KOPT-K1 (cell line): ENCODE results near the gene TBC1D14.
"Not testable (repeated sequence)": the region's sequence is repeated elsewhere in the genome, so short reads cannot be mapped to it uniquely, and the experiment has no call there.

Experiments used
- H3K27ac ChIP-seq: fragments of 200-600 bp; sonication (generic); 2 replicates; pipeline ENCODE4 v1.5.1; 2016; ENCODE audit warnings: antibody characterized with exemption, mild to moderate bottlenecking, low read depth, low read length; ENCODE audit not compliant: poor library complexity, severe bottlenecking
- H3K36me3 ChIP-seq: fragments of 200-600 bp; sonication (generic); 2 replicates; pipeline ENCODE4 v1.5.1; 2017; ENCODE audit warnings: antibody characterized with exemption, mild to moderate bottlenecking, low read length, moderate library complexity; ENCODE audit not compliant: insufficient read depth
- H3K9me3 ChIP-seq: fragments of 200-600 bp; sonication (generic); 2 replicates; pipeline ENCODE4 v1.5.1; 2017; ENCODE audit warnings: antibody characterized with exemption, low read length, mild to moderate bottlenecking; ENCODE audit not compliant: insufficient read depth, poor library complexity, severe bottlenecking

The TBC1D14 gene

DNA sequence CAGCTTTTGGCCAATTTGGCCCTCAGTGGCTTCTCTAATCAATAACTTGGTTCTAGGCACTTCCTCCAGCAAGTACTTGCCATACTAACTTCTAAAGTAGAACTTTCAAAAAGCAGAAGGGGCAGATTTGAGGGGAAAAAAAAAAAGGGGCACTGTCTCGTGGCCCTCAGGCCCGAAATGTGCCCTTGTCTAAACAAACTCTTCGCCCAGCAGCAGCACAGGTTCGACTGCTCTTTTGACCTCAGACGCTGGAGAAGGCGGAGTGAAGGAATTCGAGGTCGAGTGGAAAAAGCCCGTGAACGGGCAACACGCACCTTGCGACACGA is 157.5 kb downstream of the TBC1D14 start:
- Histone ChIP-seq H3K27ac (peak overlapping the region; percentile 72), H3K36me3 (peaks cover 44% of the 10 kb centered on the region), H3K9me3 (no peaks in the 10 kb centered on the region)

DNA sequence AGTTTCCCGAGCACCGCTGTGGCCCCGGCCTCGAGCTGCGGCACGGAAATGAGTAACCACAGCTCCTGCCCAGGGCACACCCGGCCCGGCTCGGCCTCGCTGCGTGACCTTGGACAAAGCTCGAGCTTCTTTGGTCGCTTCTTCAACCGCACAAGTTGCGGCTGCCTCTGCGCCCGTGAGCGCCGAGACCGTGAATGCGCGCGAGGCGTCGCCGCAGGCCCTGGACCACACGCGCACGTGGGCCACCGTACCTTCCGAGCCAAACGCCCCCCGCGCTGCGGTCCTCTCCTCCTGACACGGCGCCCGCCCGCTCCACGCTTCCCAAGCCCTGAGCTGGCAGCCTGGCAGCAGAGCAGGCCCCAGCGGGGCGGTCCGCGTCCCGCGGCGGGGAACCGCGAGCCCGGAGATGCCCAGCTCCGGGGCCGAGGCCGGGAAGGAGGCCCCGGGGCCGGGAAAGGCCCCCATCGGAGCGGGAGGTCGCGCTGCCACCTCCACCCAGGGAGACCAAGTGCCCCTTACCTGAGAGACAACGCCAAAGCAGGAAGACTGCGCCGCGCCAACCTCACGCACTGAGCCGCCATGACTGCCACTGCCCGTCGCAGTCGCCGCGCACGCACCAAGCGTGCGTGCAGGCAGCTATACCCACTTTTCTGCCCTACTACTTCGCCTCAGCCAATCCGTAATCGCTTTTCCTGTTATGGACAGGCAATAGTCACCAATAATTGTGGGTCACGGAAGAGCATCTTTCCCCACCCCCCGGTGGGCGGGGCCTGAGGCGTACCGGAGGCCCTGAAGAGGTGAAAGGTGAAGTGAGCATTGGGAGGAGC is 158.0 kb downstream of the TBC1D14 start, which contains the start of gene GRPEL1:
Gene GRPEL1, minus strand, starts transcription at position 613 of the 827 bp plus-strand sequence. Its CDS starts 32 bp downstream, at position 581.
- no peaks in the 10 kb centered on the region for H3K9me3 ChIP-seq
- H3K36me3 ChIP-seq = peaks cover 40% of the 10 kb centered on the region
- peak within 1 kb of the TSS; percentile 72 for H3K27ac ChIP-seq

- peak overlapping the region; percentile 54 for H3K27ac ChIP-seq
- H3K9me3 ChIP-seq = no peaks in the 10 kb centered on the region
- peaks cover 33% of the 10 kb centered on the region for H3K36me3 ChIP-seq
Measured at GRCh38 chr4:7068279-7068842, 158.7 kb downstream of the TBC1D14 start.

GRCh38 chr4:7068883-7069282 is 159.3 kb downstream of the TBC1D14 start:
- Histone ChIP-seq H3K27ac (peak overlapping the region; percentile 54), H3K36me3 (peaks cover 28% of the 10 kb centered on the region), H3K9me3 (no peaks in the 10 kb centered on the region)

GRCh38 chr4:7070729-7071511 is 161.3 kb downstream of the TBC1D14 start:
- no peak overlapping the region for H3K27ac ChIP-seq
- peaks cover 7% of the 10 kb centered on the region; the same call in 1 of the 2 replicates for H3K36me3 ChIP-seq
- no peaks in the 10 kb centered on the region for H3K9me3 ChIP-seq

DNA sequence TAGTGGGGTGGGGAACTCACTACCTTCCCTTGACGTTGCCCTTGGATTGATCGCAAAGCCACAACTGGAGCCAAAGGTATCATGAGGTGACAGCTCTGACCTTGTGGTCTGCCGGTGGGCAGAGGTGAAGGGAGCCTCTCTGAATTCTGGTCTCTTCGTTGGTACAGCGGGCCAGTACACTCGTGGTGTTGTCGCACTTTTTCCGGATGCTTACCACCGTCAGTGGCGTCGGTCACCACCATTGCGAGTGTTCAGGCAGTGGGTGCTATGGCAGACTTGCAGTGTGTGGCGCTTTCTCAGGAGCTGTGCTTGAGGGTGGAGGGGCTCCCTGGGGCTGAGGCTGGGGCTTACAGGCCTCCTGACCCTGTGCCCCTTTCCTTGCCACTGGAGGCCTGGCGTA is 163.4 kb downstream of the TBC1D14 start:
- Histone ChIP-seq H3K27ac (no peak overlapping the region), H3K36me3 (no peaks in the 10 kb centered on the region), H3K9me3 (no peaks in the 10 kb centered on the region)

DNA sequence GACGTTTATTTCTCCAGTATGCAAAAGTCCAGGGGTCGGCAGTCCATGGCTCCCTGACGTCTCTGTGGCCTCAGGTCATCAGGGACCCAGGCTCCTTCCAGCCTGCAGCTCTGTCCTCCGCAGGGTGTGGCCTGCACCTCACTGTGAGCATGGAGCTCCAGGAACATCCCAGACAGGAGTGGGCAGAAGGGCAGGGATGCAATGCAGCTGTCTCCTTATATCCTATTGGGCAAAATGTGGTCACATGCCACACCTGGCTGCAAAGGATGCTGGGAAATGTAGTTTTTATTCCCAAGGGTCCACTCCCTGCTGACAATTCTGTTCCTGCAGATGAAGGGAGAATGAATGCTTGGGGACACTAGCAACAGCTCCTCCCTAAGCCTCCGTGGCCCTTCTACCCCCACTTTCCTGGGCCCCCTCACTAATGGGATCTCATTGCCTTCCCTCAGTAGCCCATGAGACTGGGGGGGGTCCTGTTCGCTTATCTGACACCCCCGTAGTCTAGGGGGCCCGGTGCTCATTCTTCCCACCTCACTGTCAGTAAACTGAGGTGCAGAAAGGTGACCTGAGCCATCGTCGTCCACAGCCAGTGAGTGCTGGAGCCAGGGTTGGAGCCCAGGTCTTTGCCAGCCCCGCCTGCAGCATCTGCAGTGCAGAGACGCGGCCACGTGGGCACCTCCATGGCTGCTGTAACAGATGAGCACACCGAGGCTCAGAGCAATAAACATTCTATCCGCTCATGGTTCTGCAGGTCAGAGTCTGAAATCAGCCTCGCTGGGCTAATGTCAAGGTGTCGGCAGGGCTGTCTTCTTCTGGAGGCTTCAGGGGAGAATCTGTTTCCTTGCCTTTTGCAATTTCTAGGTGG is 164.1 kb downstream of the TBC1D14 start:
- Histone ChIP-seq H3K27ac (no peak overlapping the region), H3K36me3 (no peaks in the 10 kb centered on the region), H3K9me3 (no peaks in the 10 kb centered on the region)

DNA sequence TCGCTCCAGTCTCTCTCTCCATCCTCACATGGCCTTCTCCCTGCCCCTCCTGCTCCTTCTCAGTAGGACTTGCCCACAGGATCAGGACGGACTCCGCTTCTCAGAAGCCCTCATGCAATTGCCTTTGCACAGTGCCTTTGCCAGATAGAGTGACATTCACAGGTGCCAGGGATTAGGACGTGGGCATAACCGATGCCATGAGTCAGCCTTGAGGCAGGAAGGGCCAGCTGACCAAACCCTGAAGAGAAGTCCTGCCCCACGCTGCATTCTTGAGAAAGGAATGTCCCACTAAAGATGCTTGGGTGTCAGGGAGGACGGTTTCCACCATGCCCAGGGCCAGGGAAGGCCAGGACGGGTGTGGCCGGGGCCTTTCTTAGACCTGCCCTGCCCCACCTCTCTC is 164.8 kb downstream of the TBC1D14 start:
- Histone ChIP-seq H3K36me3 (no peaks in the 10 kb centered on the region), H3K9me3 (no peaks in the 10 kb centered on the region), H3K27ac (no peak overlapping the region)

- H3K36me3 ChIP-seq = no peaks in the 10 kb centered on the region
- H3K27ac ChIP-seq = no peak overlapping the region
- peaks cover 8% of the 10 kb centered on the region for H3K9me3 ChIP-seq
Measured at GRCh38 chr4:7075962-7076695, 166.5 kb downstream of the TBC1D14 start.

- Histone ChIP-seq H3K36me3 (no peaks in the 10 kb centered on the region), H3K9me3 (peaks cover 8% of the 10 kb centered on the region), H3K27ac (no peak overlapping the region)
Measured at GRCh38 chr4:7076696-7077082, 167.1 kb downstream of the TBC1D14 start.

GRCh38 chr4:7077371-7077770 is 167.7 kb downstream of the TBC1D14 start:
- Histone ChIP-seq H3K27ac (no peak overlapping the region), H3K36me3 (no peaks in the 10 kb centered on the region), H3K9me3 (peaks cover 8% of the 10 kb centered on the region)

DNA sequence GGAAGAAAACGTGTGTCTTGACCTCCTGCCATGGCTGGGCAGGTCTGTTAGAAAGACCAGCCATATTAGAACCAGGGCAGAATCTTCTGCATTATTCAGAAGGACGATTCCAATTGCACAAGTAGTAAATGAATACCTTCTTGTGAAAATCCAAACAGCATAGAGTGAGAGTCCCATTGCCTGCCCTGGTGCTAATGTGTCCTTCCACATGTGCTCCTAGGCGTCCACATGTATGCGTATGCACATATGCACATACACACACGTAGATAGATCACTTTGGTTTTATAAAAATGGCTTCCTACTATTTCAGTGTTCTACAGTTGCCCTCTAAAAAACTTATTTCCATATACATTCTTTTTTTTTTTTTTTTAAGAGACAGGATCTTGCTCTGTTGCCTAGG is 168.4 kb downstream of the TBC1D14 start:
- Histone ChIP-seq H3K9me3 (peaks cover 8% of the 10 kb centered on the region), H3K36me3 (no peaks in the 10 kb centered on the region), H3K27ac (no peak overlapping the region)

GRCh38 chr4:7079483-7079882 is 169.9 kb downstream of the TBC1D14 start:
- H3K27ac ChIP-seq, H3K9me3 ChIP-seq, H3K36me3 ChIP-seq: not testable (repeated sequence)

DNA sequence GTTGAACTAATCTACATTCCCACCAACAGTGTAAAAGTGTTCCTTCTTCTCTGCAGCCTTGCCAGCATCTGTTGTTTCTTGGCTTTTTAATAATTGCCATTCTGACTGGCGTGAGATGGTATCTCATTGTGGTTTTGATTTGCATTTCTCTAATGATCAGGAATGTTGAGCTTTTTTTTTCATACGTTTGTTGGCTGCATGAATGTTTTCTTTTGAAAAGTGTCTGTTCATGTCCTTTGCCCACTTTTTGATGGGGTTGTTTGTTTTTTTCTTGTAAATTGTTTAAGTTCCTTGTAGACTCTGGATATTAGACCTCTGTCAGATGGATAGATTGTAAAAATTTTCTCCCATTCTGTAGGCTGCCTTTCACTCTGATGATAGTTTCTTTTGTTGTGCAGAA is 170.3 kb downstream of the TBC1D14 start:
- not testable (repeated sequence) for H3K36me3 ChIP-seq, H3K27ac ChIP-seq, H3K9me3 ChIP-seq
